Measurements from ENCODE around the gene NPAS2. TPM values are rescaled to one million over a fixed set of nuclear protein-coding genes. Genes with fewer than 3 reads are reported as not detected.

Gene NPAS2
- total and polyA plus RNA-seq, 2 donors from 2014 or later: 8.4 to 44.5 TPM

- H3K9me3 ChIP-seq (ENCODE audit: control insufficient read depth in 2 of 3, insufficient read depth in 1 of 3, low read length in 3 of 3): no peaks in the 10 kb centered on the region
- peak; percentile 18 for TF ChIP-seq CTCF (IDR thresholded peaks at IDR 0.05; ENCODE audit: borderline replicate concordance, extremely low read depth, insufficient read depth)
- H3K4me3 ChIP-seq (ENCODE audit: low read length in 3 of 3): peak overlapping the region; percentile 28 to 63 (median 51)
- intact Hi-C loops (cut with DNase I): no loop called here
- peak; percentile 62 to 90 (median 70) for DNase-seq
- no peaks in the 10 kb centered on the region for H3K36me3 ChIP-seq (ENCODE audit: control insufficient read depth in 2 of 3, insufficient read depth in 3 of 3, low read length in 3 of 3)
- H3K9ac ChIP-seq (ENCODE audit: low read length in 3 of 3): peak overlapping the region; percentile 16 to 51 (median 43)
- H3K27ac ChIP-seq (ENCODE audit: low read depth in 2 of 2, low read length in 2 of 2): peak overlapping the region; percentile 75 to 87
- peaks cover 0 to 6% (median 0%) of the 10 kb centered on the region in 3 donors for H3K4me1 ChIP-seq (ENCODE audit: control insufficient read depth in 2 of 3, insufficient read depth in 2 of 3, low read depth in 1 of 3, low read length in 3 of 3)
- FAIRE-seq: no peak
- peaks cover 4% of the 10 kb centered on the region for H3K27me3 ChIP-seq (ENCODE audit: control insufficient read depth, insufficient read depth, low read length)
Observed at GRCh38 chr2:100818606-100819369, 1.2 kb upstream of the NPAS2 start.

GRCh38 chr2:100820273-100820522 lies 259 bp downstream of the NPAS2 start:
- DNase-seq: no peak
- intact Hi-C loops (cut with DNase I): no loop called here
- FAIRE-seq: no peak

GRCh38 chr2:100820523-100821254 lies 750 bp downstream of the NPAS2 start:
- Histone ChIP-seq H3K9ac (ENCODE audit: low read length in 3 of 3) (peak overlapping the region; percentile 30 to 72 (median 46)), H3K36me3 (ENCODE audit: control insufficient read depth in 2 of 3, insufficient read depth in 3 of 3, low read length in 3 of 3) (no peaks in the 10 kb centered on the region), H3K27ac (ENCODE audit: low read depth in 2 of 2, low read length in 2 of 2) (peak overlapping the region; percentile 35 to 66), H3K4me3 (ENCODE audit: low read length in 3 of 3) (peak overlapping the region; percentile 46 to 67 (median 54)), H3K4me1 (ENCODE audit: control insufficient read depth in 2 of 3, insufficient read depth in 2 of 3, low read depth in 1 of 3, low read length in 3 of 3) (peaks cover 0 to 6% (median 0%) of the 10 kb centered on the region in 3 donors), H3K27me3 (ENCODE audit: control insufficient read depth, insufficient read depth, low read length) (peaks cover 4% of the 10 kb centered on the region), H3K9me3 (ENCODE audit: control insufficient read depth in 2 of 3, insufficient read depth in 1 of 3, low read length in 3 of 3) (no peaks in the 10 kb centered on the region)
- peak in 4 of 5 donors; percentile 42 to 74 (median 60) for DNase-seq
- no peak for FAIRE-seq
- TF ChIP-seq CTCF (IDR thresholded peaks at IDR 0.05; ENCODE audit: borderline replicate concordance, extremely low read depth, insufficient read depth): no peak
- intact Hi-C loops (cut with DNase I): no loop called here

More at GRCh38 chr2:100820273-100820522, 259 bp downstream of the NPAS2 start:
- H3K9me3 ChIP-seq (ENCODE audit: control insufficient read depth in 2 of 3, insufficient read depth in 1 of 3, low read length in 3 of 3): no peaks in the 10 kb centered on the region
- TF ChIP-seq CTCF (IDR thresholded peaks at IDR 0.05; ENCODE audit: borderline replicate concordance, extremely low read depth, insufficient read depth): no peak
- H3K36me3 ChIP-seq (ENCODE audit: control insufficient read depth in 2 of 3, insufficient read depth in 3 of 3, low read length in 3 of 3): no peaks in the 10 kb centered on the region
- H3K9ac ChIP-seq (ENCODE audit: low read length in 3 of 3): peak overlapping the region in 2 of 3 donors; percentile 35 to 72
- H3K27me3 ChIP-seq (ENCODE audit: control insufficient read depth, insufficient read depth, low read length): peaks cover 4% of the 10 kb centered on the region
- peak overlapping the region; percentile 35 to 66 for H3K27ac ChIP-seq (ENCODE audit: low read depth in 2 of 2, low read length in 2 of 2)
- peaks cover 0 to 6% (median 0%) of the 10 kb centered on the region in 3 donors for H3K4me1 ChIP-seq (ENCODE audit: control insufficient read depth in 2 of 3, insufficient read depth in 2 of 3, low read depth in 1 of 3, low read length in 3 of 3)
- H3K4me3 ChIP-seq (ENCODE audit: low read length in 3 of 3): peak overlapping the region; percentile 46 to 67 (median 54)
